Heart right ventricle (tissue), 16 donors: Measurements from ENCODE around the gene CEACAM16. TPM values are rescaled to one million over a fixed set of nuclear protein-coding genes. Genes with fewer than 3 reads are reported as not detected.

Source experiments
- ATAC-seq, 8 donors: fragments of 200-7000 bp; cut with Tn5 transposase; one replicate each; pipeline ENCODE4 v1.9.1; 2020; ENCODE audit warnings: mild to moderate bottlenecking in 8 of 8, moderate library complexity in 8 of 8, moderate number of reproducible peaks in 1 of 8
- DNase-seq, 2 donors: peaks; one replicate each; pipeline ENCODE4 v3.0.0-alpha.2; 2020
- H3K27ac ChIP-seq, 10 donors: fragments of 200-600 bp; sonication (generic) in 2 of 10; one replicate each; pipeline versions ENCODE4 v1.5.0 to v1.8.0; 2020 to 2022; ENCODE audit warnings: mild to moderate bottlenecking in 3 of 10
- H3K27me3 ChIP-seq, 7 donors: fragments of 200-600 bp; one replicate each; pipeline ENCODE4 v1.8.0; 2021 to 2022; ENCODE audit warnings: mild to moderate bottlenecking in 2 of 7
- H3K36me3 ChIP-seq, 9 donors: fragments of 200-600 bp; sonication (generic) in 1 of 9; one replicate each; pipeline versions ENCODE4 v1.5.0 to v1.8.0; 2020 to 2022; ENCODE audit warnings: mild to moderate bottlenecking in 2 of 9
- H3K4me1 ChIP-seq, 9 donors: fragments of 200-600 bp; sonication (generic) in 1 of 9; one replicate each; pipeline versions ENCODE4 v1.5.0 to v1.8.0; 2020 to 2022; ENCODE audit warnings: mild to moderate bottlenecking in 4 of 9
- H3K4me3 ChIP-seq, 10 donors: fragments of 200-600 bp; sonication (generic) in 2 of 10; one replicate each; pipeline versions ENCODE4 v1.5.0 to v1.8.0; 2020 to 2022; ENCODE audit warnings: mild to moderate bottlenecking in 7 of 10, moderate library complexity in 2 of 10
- H3K9me3 ChIP-seq, 11 donors: fragments of 200-600 bp in 10 of 11; sonication (generic) in 2 of 11; one replicate each; pipeline versions ENCODE4 v1.5.0 to v1.8.0; 2013 to 2022; ENCODE audit warnings: mild to moderate bottlenecking in 2 of 11, control low read depth in 1 of 11, moderate library complexity in 1 of 11
- WGBS, 2 donors: extraction: QIAGEN DNeasy Blood & Tissue Kit; methylation state at CpG; one replicate each; pipeline ENCODE4 v1.1.7; 2013; ENCODE audit warnings: inconsistent platforms in 1 of 2; 5-methylcytosine and 5-hydroxymethylcytosine counted together
- intact Hi-C, 10 donors: fragments of 100-400 bp; cut with DNase I; formaldehyde crosslinking; loops; one replicate each; pipeline versions ENCODE4 v1.11.1 to v1.14.2; 2022
- polyA plus RNA-seq, 2 donors: library from polyadenylated mRNA; stranded (reverse); fragments of 200-250 nt; gene quantifications; one replicate each; pipeline ENCODE4 v1.2.3, GENCODE V29; 2013
- total RNA-seq, 10 donors: library from RNA; stranded (reverse); fragmentation: NEBNext Ultra II Directional in 3 of 10; extraction: Animal tissue kit (Norgen Biotek cat#: 25700) in 3 of 10; gene quantifications; one replicate each; pipeline versions ENCODE4 v1.2.1 to v1.2.4, GENCODE V29; 2021 to 2023
- TF ChIP-seq, protein P1 (sequence below), 9 donors: fragments of 200-600 bp; sonication (generic) in 2 of 9; IDR thresholded peaks; one replicate each; pipeline versions ENCODE4 v1.5.0 to v1.8.0; 2021 to 2022; ENCODE audit warnings: antibody characterized with exemption in 9 of 9, mild to moderate bottlenecking in 5 of 9, moderate library complexity in 1 of 9
- donor health status: Arrhythmogenic right ventricular cardiomyopathy.
- donor health status: ischemic (EF 13 %, LVEDD 7.1; RV severe dilation, severe dysfunction).
- donor health status: healthy with polysubstance abuse.
- donor health status: DM: no; HTN: yes; CAD: no.
- donor health status: DM: no; HTN: no; CAD: no.
- donor health status: ischemic (EF 25% LVEDD 6.9; RV normal size, moderate dysfunction).
- donor health status: ischemic (EF 25% LVEDD 5.7; RV mildly dilated, moderate dysfunction).
- donor health status: healthy.
- donor health status: DM: yes; HTN: yes; CAD: no.
- donor health status: Ischemic cardiomyopathy.
- donor health status: ischemic (EF 35%, LVEDD 5.7; RV mildly dilated, moderate dysfunction).
- donor health status: nonischemic (EF 11% LVEDD 7.7; RV severe dilation, severe dysfunction).
- donor health status: DM: yes; HTN: yes; CAD: no.
- donor health status: PGD.
- donor health status: ischemic (EF 29% LVEDD 5.4; RV normal size, mild dysfunction).
- donor health status: nonischemic (EF 23%, LVEDD 6.1; RV moderate dilation, normal function).

CEACAM16 gene
- total and polyA plus RNA-seq, 12 donors: not detected

DNA sequence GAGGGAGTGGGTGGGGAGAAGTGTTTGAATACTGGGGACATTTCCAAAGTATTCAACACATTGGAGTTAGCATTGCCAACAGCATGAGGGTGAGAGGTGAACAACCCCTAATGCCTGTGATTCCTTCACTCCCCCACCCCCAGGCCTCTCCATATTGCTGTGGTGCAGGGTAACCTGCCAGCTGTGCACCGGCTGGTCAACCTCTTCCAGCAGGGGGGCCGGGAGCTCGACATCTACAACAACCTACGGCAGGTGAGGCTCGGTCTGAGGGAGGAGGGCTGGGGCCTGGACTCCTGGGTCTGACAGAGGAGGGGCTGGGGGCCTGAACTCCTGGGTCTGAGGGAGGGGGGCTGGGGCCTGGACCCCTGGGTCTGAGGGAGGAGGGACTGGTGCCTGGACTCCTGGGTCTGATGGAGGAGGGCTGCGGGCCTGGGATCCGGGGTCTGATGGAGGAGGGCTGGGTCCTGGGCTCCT, 57.2 kb downstream of the CEACAM16 start:
- H3K9me3 ChIP-seq: no peaks in the 10 kb centered on the region
- TF ChIP-seq, protein P1, sequence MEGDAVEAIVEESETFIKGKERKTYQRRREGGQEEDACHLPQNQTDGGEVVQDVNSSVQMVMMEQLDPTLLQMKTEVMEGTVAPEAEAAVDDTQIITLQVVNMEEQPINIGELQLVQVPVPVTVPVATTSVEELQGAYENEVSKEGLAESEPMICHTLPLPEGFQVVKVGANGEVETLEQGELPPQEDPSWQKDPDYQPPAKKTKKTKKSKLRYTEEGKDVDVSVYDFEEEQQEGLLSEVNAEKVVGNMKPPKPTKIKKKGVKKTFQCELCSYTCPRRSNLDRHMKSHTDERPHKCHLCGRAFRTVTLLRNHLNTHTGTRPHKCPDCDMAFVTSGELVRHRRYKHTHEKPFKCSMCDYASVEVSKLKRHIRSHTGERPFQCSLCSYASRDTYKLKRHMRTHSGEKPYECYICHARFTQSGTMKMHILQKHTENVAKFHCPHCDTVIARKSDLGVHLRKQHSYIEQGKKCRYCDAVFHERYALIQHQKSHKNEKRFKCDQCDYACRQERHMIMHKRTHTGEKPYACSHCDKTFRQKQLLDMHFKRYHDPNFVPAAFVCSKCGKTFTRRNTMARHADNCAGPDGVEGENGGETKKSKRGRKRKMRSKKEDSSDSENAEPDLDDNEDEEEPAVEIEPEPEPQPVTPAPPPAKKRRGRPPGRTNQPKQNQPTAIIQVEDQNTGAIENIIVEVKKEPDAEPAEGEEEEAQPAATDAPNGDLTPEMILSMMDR (IDR thresholded peaks at IDR 0.05): no peak
- peak overlapping the region in 9 of 10 donors; percentile 86 to 100 (median 95) for H3K27ac ChIP-seq
- H3K36me3 ChIP-seq: peaks cover 0 to 87% (median 16%) of the 10 kb centered on the region in 9 donors
- no peaks in the 10 kb centered on the region for H3K27me3 ChIP-seq
- H3K4me3 ChIP-seq: no peak overlapping the region
- intact Hi-C loops: loop anchor here in 4 of 10 donors (5.0 kb wide), 1 partner anchor 34 kb away; no protein-coding TSS in a partner anchor
- peaks cover 21 to 83% (median 70%) of the 10 kb centered on the region in 9 donors for H3K4me1 ChIP-seq
- DNase-seq (peak in 1 of 2 donors; percentile 14), ATAC-seq (no peak)
- 86 to 88% methylated on average over 7 of the region's 7 CpGs for WGBS, 2 donors

DNA sequence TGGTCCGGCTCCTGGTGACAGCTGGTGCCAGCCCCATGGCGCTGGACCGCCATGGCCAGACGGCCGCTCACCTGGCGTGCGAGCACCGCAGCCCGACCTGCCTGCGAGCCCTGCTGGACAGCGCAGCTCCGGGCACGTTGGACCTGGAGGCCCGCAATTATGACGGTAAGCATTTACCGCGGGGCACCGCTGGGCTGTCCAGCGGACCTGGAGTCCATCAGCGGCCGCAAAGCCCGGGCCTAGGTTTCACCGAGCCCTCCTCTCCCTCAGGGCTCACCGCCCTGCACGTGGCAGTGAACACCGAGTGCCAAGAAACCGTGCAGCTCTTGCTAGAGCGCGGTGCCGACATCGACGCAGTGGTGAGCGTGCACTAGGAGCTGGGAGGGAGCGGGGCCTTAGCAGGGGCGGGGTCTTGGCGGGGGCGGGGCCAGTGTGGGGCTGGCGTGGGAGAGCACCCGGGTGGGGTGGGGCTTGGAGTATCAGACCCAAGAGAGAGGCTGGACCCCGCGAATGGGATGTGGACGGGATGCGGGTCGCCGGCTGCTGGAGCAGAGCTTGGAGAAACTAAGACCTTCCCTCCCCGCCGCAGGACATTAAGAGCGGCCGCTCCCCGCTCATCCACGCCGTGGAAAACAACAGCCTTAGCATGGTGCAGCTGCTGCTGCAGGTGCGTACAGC, 58.2 kb downstream of the CEACAM16 start:
- Histone ChIP-seq H3K36me3 (peaks cover 0 to 85% (median 14%) of the 10 kb centered on the region in 9 donors), H3K4me3 (peak overlapping the region; percentile 36 to 64 (median 56)), H3K27me3 (no peaks in the 10 kb centered on the region), H3K9me3 (no peaks in the 10 kb centered on the region), H3K4me1 (peaks cover 21 to 77% (median 63%) of the 10 kb centered on the region in 9 donors), H3K27ac (peak overlapping the region; percentile 55 to 100 (median 94))
- intact Hi-C loops: loop anchor here in 4 of 10 donors (5.0 kb wide), 1 partner anchor 35 kb away; no protein-coding TSS in a partner anchor
- ATAC-seq: peak; percentile 34 to 63 (median 54)
- TF ChIP-seq, protein P1 (IDR thresholded peaks at IDR 0.05): no peak
- WGBS, 2 donors: 35 to 38% methylated on average over 53 of the region's 53 CpGs
- DNase-seq: peak; percentile 79

DNA sequence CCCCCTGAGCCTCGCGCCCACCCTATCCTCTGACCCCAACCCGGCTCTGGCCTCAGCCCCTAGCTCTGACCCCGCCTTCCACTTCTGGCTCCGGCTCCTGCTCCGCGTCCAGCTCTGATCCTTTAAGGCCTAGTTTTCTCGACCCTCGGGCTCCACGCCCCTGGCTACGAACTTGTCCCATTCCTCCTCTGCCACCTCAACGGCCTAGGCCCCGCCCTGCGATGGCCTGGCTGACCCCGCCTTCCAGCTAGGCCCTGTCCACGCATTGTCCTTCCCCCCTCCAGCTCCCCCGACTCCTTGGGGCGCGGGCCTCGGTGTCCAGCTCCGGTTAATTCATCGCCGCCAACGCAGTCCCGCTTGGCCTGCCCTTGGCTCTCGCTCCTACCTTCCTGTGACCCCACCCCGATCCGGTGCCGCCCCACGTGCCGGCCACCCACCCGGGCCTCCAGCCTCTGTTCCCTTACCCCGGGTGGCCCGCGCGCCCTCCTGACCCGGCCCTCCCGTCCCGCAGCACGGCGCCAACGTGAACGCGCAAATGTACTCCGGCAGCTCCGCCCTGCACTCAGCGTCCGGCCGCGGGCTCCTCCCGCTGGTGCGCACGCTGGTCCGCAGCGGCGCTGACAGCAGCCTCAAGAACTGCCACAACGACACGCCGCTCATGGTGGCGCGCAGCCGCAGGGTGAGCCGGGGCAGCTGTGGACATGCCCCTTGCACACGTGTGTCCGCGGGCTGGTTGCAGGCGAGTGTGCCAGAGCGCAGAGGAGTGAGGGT, 59.0 kb downstream of the CEACAM16 start:
- H3K4me3 ChIP-seq: peak overlapping the region; percentile 36 to 64 (median 56)
- no peaks in the 10 kb centered on the region for H3K9me3 ChIP-seq
- H3K36me3 ChIP-seq: peaks cover 0 to 79% (median 6%) of the 10 kb centered on the region in 9 donors
- DNase-seq (peak; percentile 84 to 87), ATAC-seq (peak; percentile 30 to 72 (median 61))
- H3K27ac ChIP-seq: peak overlapping the region; percentile 55 to 100 (median 94)
- intact Hi-C loops: loop anchor here in 4 of 10 donors (5.0 kb wide), 1 partner anchor 36 kb away; no protein-coding TSS in a partner anchor
- WGBS, 2 donors: 9 to 11% methylated on average over 68 of the region's 68 CpGs
- peaks cover 16 to 70% (median 55%) of the 10 kb centered on the region in 9 donors for H3K4me1 ChIP-seq
- H3K27me3 ChIP-seq: no peaks in the 10 kb centered on the region
- TF ChIP-seq, protein P1 (IDR thresholded peaks at IDR 0.05): peak in 5 of 9 donors; percentile 26 to 60 (median 58)

DNA sequence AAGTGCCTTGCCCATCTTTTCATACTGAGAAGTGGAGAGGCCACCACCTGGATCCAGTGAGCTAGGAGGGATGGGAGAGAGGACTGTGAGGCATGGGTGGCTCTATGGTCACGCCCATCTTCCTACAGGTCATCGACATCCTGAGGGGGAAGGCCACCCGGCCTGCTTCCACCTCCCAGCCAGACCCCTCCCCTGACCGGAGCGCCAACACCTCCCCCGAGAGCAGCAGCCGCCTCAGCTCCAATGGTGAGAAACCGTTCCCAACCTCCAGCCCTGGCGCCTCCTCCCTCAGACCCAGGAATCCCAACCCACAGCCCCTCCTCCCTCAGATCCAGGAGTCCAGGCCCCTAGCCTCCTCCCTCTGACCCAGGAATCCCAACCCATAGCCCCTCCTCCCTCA, 59.6 kb downstream of the CEACAM16 start:
- TF ChIP-seq, protein P1 (IDR thresholded peaks at IDR 0.05): no peak
- Histone ChIP-seq H3K27ac (peak overlapping the region; percentile 55 to 100 (median 94)), H3K4me3 (peak overlapping the region in 9 of 10 donors; percentile 38 to 64 (median 58)), H3K36me3 (peaks cover 0 to 76% (median 6%) of the 10 kb centered on the region in 9 donors), H3K4me1 (peaks cover 16 to 72% (median 51%) of the 10 kb centered on the region in 9 donors), H3K27me3 (no peaks in the 10 kb centered on the region), H3K9me3 (no peaks in the 10 kb centered on the region)
- no peak for ATAC-seq
- 52 to 57% methylated on average over 6 to 9 of the region's 9 CpGs for WGBS, 2 donors
- peak in 1 of 2 donors; percentile 42 for DNase-seq
- intact Hi-C loops: loop anchor here in 4 of 10 donors (5.0 kb wide), 1 partner anchor 36 kb away; no protein-coding TSS in a partner anchor
